ENCODE data around the gene ZNF446. TPM values are rescaled to one million over a fixed set of nuclear protein-coding genes. Genes with fewer than 3 reads are reported as not detected.

ZNF446 gene
- total and polyA plus RNA-seq, 9 of the 15 experiments (the other 6 are each of a cell fraction or from before 2014, with no cell fraction given) = 0.07 to 4.8 (median 1.2) TPM

DNA sequence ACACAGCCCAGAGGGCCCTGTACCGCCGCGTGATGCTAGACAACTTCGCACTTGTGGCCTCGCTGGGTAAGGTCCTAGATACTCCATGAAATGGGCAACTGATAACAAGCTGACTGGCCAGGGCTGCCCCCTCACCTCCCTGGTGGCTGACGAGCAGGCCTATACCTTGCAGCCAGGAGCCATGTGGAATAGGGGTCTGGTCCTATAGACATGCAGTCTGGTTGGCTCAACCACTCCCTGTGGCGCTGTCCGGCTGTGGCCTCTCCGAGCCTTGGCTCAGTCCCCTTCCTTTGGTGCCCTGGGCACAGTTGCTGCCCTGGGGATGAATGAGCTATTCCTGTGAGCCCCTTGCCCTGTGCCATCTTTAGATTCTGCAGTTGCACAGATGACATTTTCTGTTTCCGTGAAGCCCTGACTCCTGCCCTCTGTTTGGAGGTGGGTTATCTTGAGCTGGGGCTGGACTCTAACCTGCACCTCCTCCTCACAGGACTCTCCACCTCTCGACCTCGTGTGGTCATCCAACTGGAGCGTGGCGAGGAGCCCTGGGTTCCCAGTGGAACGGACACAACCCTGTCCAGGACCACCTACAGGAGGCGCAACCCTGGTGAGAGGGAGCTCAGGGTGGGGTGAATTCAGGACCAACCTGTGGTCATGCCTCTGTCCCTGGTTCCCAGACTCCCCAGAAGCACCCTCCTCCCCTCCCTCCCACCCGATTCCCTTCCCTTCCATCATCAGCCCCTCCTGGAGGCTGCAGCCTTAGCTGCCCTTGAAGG is 6.7 kb upstream of the ZNF446 start:
- H2AFZ ChIP-seq (ENCODE audit: low read depth, low read length) = no peak overlapping the region
- no TSS peak for BruUV-seq (replicated peaks)
- H3K79me2 ChIP-seq (ENCODE audit: control insufficient read depth, insufficient read depth, low read length) = peaks cover 26% of the 10 kb centered on the region
- H3K27ac ChIP-seq (ENCODE audit: extremely low read depth, low read depth, low read length) = no peak overlapping the region; the same call in 2 of the 3 replicates
- 94% methylated on average over 15 of the region's 17 CpGs for WGBS (ENCODE audit: insufficient coverage, low coverage, missing lambda C conversion rate)
- H3K36me3 ChIP-seq (ENCODE audit: control insufficient read depth, insufficient read depth, low read length) = peaks cover 42% of the 10 kb centered on the region; the same call in 2 of the 3 replicates
- no peaks in the 10 kb centered on the region for H3K9me3 ChIP-seq (replicated peaks; ENCODE audit: control insufficient read depth, insufficient read depth, low read depth, low read length)
- intact Hi-C loops (cut with micrococcal nuclease) (loop anchor here (5.0 kb wide), 1 partner anchor 62 kb away; the partner anchor contains the start of gene ZNF584), in situ Hi-C loops (cut with MboI) (no loop called here)
- H3K9ac ChIP-seq (ENCODE audit: insufficient read depth in 1 of 2, low read depth in 2 of 2, low read length in 2 of 2) = peak overlapping the region in 1 of 2 experiments; percentile 63; a peak in 1 of 4 replicates
- no peak for ATAC-seq
- POLR2A ChIA-PET = interaction anchor here (0.6 to 1.6 kb wide), 3 partner anchors 18 to 170 kb away, joined by 3 to 6 read pairs (median 4); partner anchors contain the start of gene ZNF324B
- no peak for FAIRE-seq
- H4K20me1 ChIP-seq (replicated peaks; ENCODE audit: control insufficient read depth, insufficient read depth, low read length) = 0 out of 2 replicates have a peak, but pooled peaks cover 3% of the 10 kb centered on the region
- no peak for DNase-seq (ENCODE audit: extremely low read depth in 1 of 4, low spot score in 3 of 4)
- TF ChIP-seq ZNF780A (CRISPR knock-in tag; IDR thresholded peaks at IDR 0.05) (no peak), POLR2G (IDR thresholded peaks at IDR 0.05; ENCODE audit: low read depth, low read length) (peak; percentile 42), MLX (CRISPR knock-in tag; conservative IDR thresholded peaks at IDR 0.05) (no peak), SIX5 (IDR thresholded peaks at IDR 0.05; ENCODE audit: borderline replicate concordance in 1 of 2, insufficient read depth in 1 of 2, low read depth in 1 of 2, low read length in 2 of 2) (0 out of 4 replicates have a peak, but pooled peaks of 1 of the 2 experiments have one; percentile 3), NFATC3 (IDR thresholded peaks at IDR 0.05) (no peak), RBFOX2 (IDR thresholded peaks at IDR 0.05; ENCODE audit: low read depth, low read length) (0 out of 2 replicates have a peak, but pooled peaks have one; percentile 21), BMI1 (IDR thresholded peaks at IDR 0.05; ENCODE audit: low read length) (no peak), ARID4B (CRISPR knock-in tag; IDR thresholded peaks at IDR 0.05) (no peak), PHF21A (IDR thresholded peaks at IDR 0.05; ENCODE audit: borderline replicate concordance, low read depth) (no peak), SMARCA5 (IDR thresholded peaks at IDR 0.05) (no peak)
- H3K9me1 ChIP-seq (ENCODE audit: control insufficient read depth, insufficient read depth, low read length) = peaks cover 14% of the 10 kb centered on the region
- no peak overlapping the region for H3K4me3 ChIP-seq
- no peak overlapping the region for H3K4me2 ChIP-seq (ENCODE audit: insufficient read depth, low read length)
- peaks cover 16 to 31% of the 10 kb centered on the region in 2 experiments; a peak in 4 of 5 replicates for H3K4me1 ChIP-seq (replicated peaks in 1 of 2; ENCODE audit: control insufficient read depth in 2 of 2, insufficient read depth in 2 of 2, low read length in 2 of 2)
- CTCF ChIA-PET (ENCODE audit: low intra/inter-chr PET ratio) = no interaction called here
- H3K27me3 ChIP-seq (ENCODE audit: control insufficient read depth in 2 of 2, insufficient read depth in 2 of 2, low read length in 2 of 2) = no peaks in the 10 kb centered on the region
